GM12878 (cell line): ENCODE data around the gene SIK3. TPM values are rescaled to one million over a fixed set of nuclear protein-coding genes. Genes with fewer than 3 reads are reported as not detected.

Source experiments
- ATAC-seq: fragments of 200-7000 bp; cut with Tn5 transposase; 3 replicates; pipeline ENCODE4 v1.9.1; 2020; ENCODE audit warnings: mild to moderate bottlenecking, moderate library complexity
- BruUV-seq: library from RNA; stranded (reverse); fragments of 400-500 nt; replicated peaks from 2 replicates; lab custom pipeline; 2021; lab: Mats Ljungman, UMichigan
- CTCF ChIA-PET: fragments of 300-600 bp; sonication (Branson Sonifier 250); formaldehyde crosslinking; extraction: SDS; loops from one replicate; lab custom pipeline; 2021; ENCODE audit warnings: inconsistent platforms; lab: Yijun Ruan, JAX
- POLR2A ChIA-PET: fragments of 350-600 bp; formaldehyde crosslinking; extraction: SDS; loops from one replicate; lab custom pipeline; 2021; ENCODE audit warnings: inconsistent platforms; lab: Charles Lee
- RAD21 ChIA-PET: fragments of 300-600 bp; sonication (Branson Sonifier 250); formaldehyde crosslinking; loops from one replicate; lab custom pipeline; 2023; ENCODE audit warnings: antibody characterized with exemption; ENCODE audit not compliant: unreplicated experiment; lab: Charles Lee
- SMC1A ChIA-PET: fragments of 300-600 bp; sonication (Branson Sonifier 250); formaldehyde crosslinking; loops from one replicate; lab custom pipeline; 2023; ENCODE audit not compliant: unreplicated experiment, uncharacterized antibody; lab: Charles Lee
- DNase-seq: peaks from one replicate; pipeline ENCODE4 v3.0.0-alpha.2; 2011; ENCODE audit warnings: low read depth, low spot score
- FAIRE-seq: peaks from 3 replicates; lab custom pipeline; 2011; peaks lifted over from hg19 to GRCh38; lab: Jason Lieb, UNC
- H2AFZ ChIP-seq: 2 replicates; pipeline ENCODE4 v1.6.0; 2011; ENCODE audit warnings: low read depth, low read length, control low read depth; ENCODE audit not compliant: control insufficient read depth
- H3K27ac ChIP-seq: 2 replicates; pipeline ENCODE4 v1.5.1; 2011; ENCODE audit warnings: control low read depth; ENCODE audit not compliant: control insufficient read depth, insufficient read depth
- H3K27me3 ChIP-seq, 2 experiments: replicated peaks in 1 of 2; 2 replicates each; pipeline versions ENCODE4 v1.6.0 to v1.6.1; 2011; ENCODE audit warnings: low read length in 1 of 2; ENCODE audit not compliant: control insufficient read depth in 2 of 2, insufficient read depth in 2 of 2
- H3K36me3 ChIP-seq, 2 experiments: 2 replicates each; pipeline ENCODE4 v1.5.1; 2011; ENCODE audit warnings: low read length in 1 of 2; ENCODE audit not compliant: control insufficient read depth in 2 of 2, insufficient read depth in 2 of 2
- H3K4me1 ChIP-seq: 2 replicates; pipeline ENCODE4 v1.6.1; 2011; ENCODE audit warnings: mild to moderate bottlenecking, low read length, moderate library complexity, mixed read lengths; ENCODE audit not compliant: control insufficient read depth, insufficient read depth
- H3K4me2 ChIP-seq: 2 replicates; pipeline ENCODE4 v1.6.0; 2011; ENCODE audit warnings: control low read depth; ENCODE audit not compliant: control insufficient read depth, insufficient read depth
- H3K4me3 ChIP-seq: fragments of 200-600 bp; sonication (generic); 2 replicates; pipeline ENCODE4 v1.5.1; 2016
- H3K79me2 ChIP-seq: 2 replicates; pipeline ENCODE4 v1.6.0; 2011; ENCODE audit warnings: low read length; ENCODE audit not compliant: control insufficient read depth, insufficient read depth
- H3K9ac ChIP-seq: 2 replicates; pipeline ENCODE4 v1.8.0; 2011; ENCODE audit warnings: low read length, control low read depth, mixed read lengths; ENCODE audit not compliant: control insufficient read depth, insufficient read depth
- H3K9me3 ChIP-seq: replicated peaks from 3 replicates; pipeline ENCODE4 v1.5.1; 2011; ENCODE audit warnings: mild to moderate bottlenecking, low read length; ENCODE audit not compliant: control insufficient read depth, insufficient read depth
- H4K20me1 ChIP-seq: 2 replicates; pipeline ENCODE4 v1.6.0; 2011; ENCODE audit not compliant: control insufficient read depth, insufficient read depth
- NBN ChIP-seq: fragments of 450-650 bp; IDR thresholded peaks from 2 replicates; pipeline ENCODE4 v1.6.1; 2016
- NFYA ChIP-seq: IDR thresholded peaks from 2 replicates; pipeline ENCODE4 v1.6.1; 2011; ENCODE audit warnings: low read depth, mild to moderate bottlenecking, low read length, improper control_type of control experiment, borderline replicate concordance
- PML ChIP-seq: IDR thresholded peaks from 2 replicates; pipeline ENCODE4 v1.6.1; 2012; ENCODE audit warnings: low read length, inconsistent platforms
- POLR2A ChIP-seq: IDR thresholded peaks from 2 replicates; pipeline ENCODE4 v1.6.1; 2011; ENCODE audit warnings: low read depth, mild to moderate bottlenecking, low read length
- POU2F2 ChIP-seq: IDR thresholded peaks from 3 replicates; pipeline ENCODE4 v1.6.1; 2011; ENCODE audit warnings: low read depth, mild to moderate bottlenecking, low read length, borderline replicate concordance
- USF2 ChIP-seq: IDR thresholded peaks from 2 replicates; pipeline ENCODE4 v1.6.1; 2011; ENCODE audit warnings: low read depth, low read length, improper control_type of control experiment, borderline replicate concordance
- WGBS: methylation state at CpG from one replicate; pipeline ENCODE4 v1.1.6; 2016; ENCODE audit warnings: low lambda C conversion rate; ENCODE audit not compliant: insufficient replicate concordance, insufficient coverage; ENCODE audit errors: missing lambda C conversion rate; 5-methylcytosine and 5-hydroxymethylcytosine counted together
- in situ Hi-C: fragments of 300-500 bp; cut with MboI; formaldehyde crosslinking; loops from 9 replicates; pipeline ENCODE4 v1.14.3; 2018; ENCODE audit warnings: mixed read lengths
- intact Hi-C: fragments of 100-400 bp; cut with micrococcal nuclease; formaldehyde crosslinking; loops from one replicate; pipeline ENCODE4 v1.14.2; 2022; ENCODE audit not compliant: unreplicated experiment
- polyA plus RNA-seq, 11 experiments: library from polyadenylated mRNA; depleted of rRNA in 4 of 11; unstranded in 6 of 11; stranded (reverse) in 5 of 11; fragments of >200 nt; fragmentation: Nextera tagmentation in 4 of 11; fragmentation: Illumina TruSeq in 1 of 11; extraction: Ambion mirVana in 4 of 11; extraction: Trizol in 1 of 11; gene quantifications; 1 replicate in 1 of 11; 2 replicates in 10 of 11; pipeline versions ENCODE4 v1.2.1 to v1.2.3, GENCODE V29; 2011 to 2016; ENCODE audit warnings: inconsistent platforms in 2 of 11, missing spikeins in 2 of 11, low read depth in 1 of 11
- total RNA-seq, 4 experiments: library from RNA; depleted of rRNA in 3 of 4; stranded (reverse); fragments of >200 nt in 3 of 4; fragmentation: Illumina TruSeq in 1 of 4; extraction: Trizol in 1 of 4; gene quantifications; 2 replicates each; pipeline versions ENCODE4 v1.2.1 to v1.2.3, GENCODE V29; 2013 to 2021
- TF ChIP-seq, protein P1 (sequence below): fragments of 450-650 bp; IDR thresholded peaks from 2 replicates; pipeline ENCODE4 v1.6.1; 2018; ENCODE audit warnings: borderline replicate concordance, mild to moderate bottlenecking; ENCODE audit not compliant: partially characterized antibody
- TF ChIP-seq, protein P2 (sequence below): fragments of 450-650 bp; conservative IDR thresholded peaks from 2 replicates; pipeline ENCODE4 v1.6.1; 2017; ENCODE audit warnings: mild to moderate bottlenecking, moderate library complexity
- TF ChIP-seq, protein P3 (sequence below): fragments of 450-650 bp; IDR thresholded peaks from 2 replicates; pipeline ENCODE4 v1.6.1; 2017; ENCODE audit warnings: mild to moderate bottlenecking, moderate library complexity

Gene SIK3
- total and polyA plus RNA-seq, 10 of the 15 experiments (the other 5 are each of a cell fraction or from before 2014, with no cell fraction given), result 2.5 to 31.9 (median 11.1) TPM

- Histone ChIP-seq H3K79me2 (no peaks in the 10 kb centered on the region), H3K27me3 (no peaks in the 10 kb centered on the region), H3K36me3 (peaks cover 14 to 20% of the 10 kb centered on the region in 2 experiments; a peak in 3 of 4 replicates), H3K27ac (no peak overlapping the region), H3K9me3 (no peaks in the 10 kb centered on the region), H3K4me1 (peaks cover 12% of the 10 kb centered on the region), H3K4me3 (no peak overlapping the region), H3K4me2 (no peak overlapping the region)
- RAD21 ChIA-PET, result no interaction called here
- no TSS peak for BruUV-seq
- intact Hi-C loops (no loop called here), in situ Hi-C loops (no loop called here)
- POLR2A ChIA-PET, result no interaction called here
- FAIRE-seq (no peak), DNase-seq (no peak)
- SMC1A ChIA-PET, result interaction anchor here (1.0 kb wide), 1 partner anchor 12 kb away, joined by 3 read pairs; no protein-coding TSS in a partner anchor
- TF ChIP-seq, protein P1, sequence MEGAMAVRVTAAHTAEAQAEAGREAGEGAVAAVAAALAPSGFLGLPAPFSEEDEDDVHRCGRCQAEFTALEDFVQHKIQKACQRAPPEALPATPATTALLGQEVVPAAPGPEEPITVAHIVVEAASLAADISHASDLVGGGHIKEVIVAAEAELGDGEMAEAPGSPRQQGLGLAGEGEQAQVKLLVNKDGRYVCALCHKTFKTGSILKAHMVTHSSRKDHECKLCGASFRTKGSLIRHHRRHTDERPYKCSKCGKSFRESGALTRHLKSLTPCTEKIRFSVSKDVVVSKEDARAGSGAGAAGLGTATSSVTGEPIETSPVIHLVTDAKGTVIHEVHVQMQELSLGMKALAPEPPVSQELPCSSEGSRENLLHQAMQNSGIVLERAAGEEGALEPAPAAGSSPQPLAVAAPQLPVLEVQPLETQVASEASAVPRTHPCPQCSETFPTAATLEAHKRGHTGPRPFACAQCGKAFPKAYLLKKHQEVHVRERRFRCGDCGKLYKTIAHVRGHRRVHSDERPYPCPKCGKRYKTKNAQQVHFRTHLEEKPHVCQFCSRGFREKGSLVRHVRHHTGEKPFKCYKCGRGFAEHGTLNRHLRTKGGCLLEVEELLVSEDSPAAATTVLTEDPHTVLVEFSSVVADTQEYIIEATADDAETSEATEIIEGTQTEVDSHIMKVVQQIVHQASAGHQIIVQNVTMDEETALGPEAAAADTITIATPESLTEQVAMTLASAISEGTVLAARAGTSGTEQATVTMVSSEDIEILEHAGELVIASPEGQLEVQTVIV, result no peak
- TF ChIP-seq NFYA (no peak), NBN (no peak), USF2 (no peak), POLR2A (no peak), PML (no peak), POU2F2 (no peak)
- TF ChIP-seq, protein P2, sequence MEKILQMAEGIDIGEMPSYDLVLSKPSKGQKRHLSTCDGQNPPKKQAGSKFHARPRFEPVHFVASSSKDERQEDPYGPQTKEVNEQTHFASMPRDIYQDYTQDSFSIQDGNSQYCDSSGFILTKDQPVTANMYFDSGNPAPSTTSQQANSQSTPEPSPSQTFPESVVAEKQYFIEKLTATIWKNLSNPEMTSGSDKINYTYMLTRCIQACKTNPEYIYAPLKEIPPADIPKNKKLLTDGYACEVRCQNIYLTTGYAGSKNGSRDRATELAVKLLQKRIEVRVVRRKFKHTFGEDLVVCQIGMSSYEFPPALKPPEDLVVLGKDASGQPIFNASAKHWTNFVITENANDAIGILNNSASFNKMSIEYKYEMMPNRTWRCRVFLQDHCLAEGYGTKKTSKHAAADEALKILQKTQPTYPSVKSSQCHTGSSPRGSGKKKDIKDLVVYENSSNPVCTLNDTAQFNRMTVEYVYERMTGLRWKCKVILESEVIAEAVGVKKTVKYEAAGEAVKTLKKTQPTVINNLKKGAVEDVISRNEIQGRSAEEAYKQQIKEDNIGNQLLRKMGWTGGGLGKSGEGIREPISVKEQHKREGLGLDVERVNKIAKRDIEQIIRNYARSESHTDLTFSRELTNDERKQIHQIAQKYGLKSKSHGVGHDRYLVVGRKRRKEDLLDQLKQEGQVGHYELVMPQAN, result no peak
- TF ChIP-seq, protein P3, sequence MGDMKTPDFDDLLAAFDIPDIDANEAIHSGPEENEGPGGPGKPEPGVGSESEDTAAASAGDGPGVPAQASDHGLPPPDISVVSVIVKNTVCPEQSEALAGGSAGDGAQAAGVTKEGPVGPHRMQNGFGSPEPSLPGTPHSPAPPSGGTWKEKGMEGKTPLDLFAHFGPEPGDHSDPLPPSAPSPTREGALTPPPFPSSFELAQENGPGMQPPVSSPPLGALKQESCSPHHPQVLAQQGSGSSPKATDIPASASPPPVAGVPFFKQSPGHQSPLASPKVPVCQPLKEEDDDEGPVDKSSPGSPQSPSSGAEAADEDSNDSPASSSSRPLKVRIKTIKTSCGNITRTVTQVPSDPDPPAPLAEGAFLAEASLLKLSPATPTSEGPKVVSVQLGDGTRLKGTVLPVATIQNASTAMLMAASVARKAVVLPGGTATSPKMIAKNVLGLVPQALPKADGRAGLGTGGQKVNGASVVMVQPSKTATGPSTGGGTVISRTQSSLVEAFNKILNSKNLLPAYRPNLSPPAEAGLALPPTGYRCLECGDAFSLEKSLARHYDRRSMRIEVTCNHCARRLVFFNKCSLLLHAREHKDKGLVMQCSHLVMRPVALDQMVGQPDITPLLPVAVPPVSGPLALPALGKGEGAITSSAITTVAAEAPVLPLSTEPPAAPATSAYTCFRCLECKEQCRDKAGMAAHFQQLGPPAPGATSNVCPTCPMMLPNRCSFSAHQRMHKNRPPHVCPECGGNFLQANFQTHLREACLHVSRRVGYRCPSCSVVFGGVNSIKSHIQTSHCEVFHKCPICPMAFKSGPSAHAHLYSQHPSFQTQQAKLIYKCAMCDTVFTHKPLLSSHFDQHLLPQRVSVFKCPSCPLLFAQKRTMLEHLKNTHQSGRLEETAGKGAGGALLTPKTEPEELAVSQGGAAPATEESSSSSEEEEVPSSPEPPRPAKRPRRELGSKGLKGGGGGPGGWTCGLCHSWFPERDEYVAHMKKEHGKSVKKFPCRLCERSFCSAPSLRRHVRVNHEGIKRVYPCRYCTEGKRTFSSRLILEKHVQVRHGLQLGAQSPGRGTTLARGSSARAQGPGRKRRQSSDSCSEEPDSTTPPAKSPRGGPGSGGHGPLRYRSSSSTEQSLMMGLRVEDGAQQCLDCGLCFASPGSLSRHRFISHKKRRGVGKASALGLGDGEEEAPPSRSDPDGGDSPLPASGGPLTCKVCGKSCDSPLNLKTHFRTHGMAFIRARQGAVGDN, result no peak
- TF ChIP-seq, all 136 proteins: peak for 0
- Histone ChIP-seq H3K9ac (no peak overlapping the region), H2AFZ (no peak overlapping the region), H4K20me1 (no peaks in the 10 kb centered on the region)
- CTCF ChIA-PET, result interaction anchor here (1.5 kb wide), 1 partner anchor 12 kb away, joined by 4 read pairs; no protein-coding TSS in a partner anchor
- ATAC-seq, result no peak
- WGBS, result 97% methylated on average over 4 of the region's 4 CpGs
Measured at GRCh38 chr11:116847612-116848011, 250.6 kb downstream of the SIK3 start.
